HCT116 (cell line): Measurements from ENCODE around the gene PAQR3. TPM values are rescaled to one million over a fixed set of nuclear protein-coding genes. Genes with fewer than 3 reads are reported as not detected.

ENCODE experiments used
- ATAC-seq: fragments of 200-7000 bp; cut with Tn5 transposase; 2 replicates; pipeline ENCODE4 v1.9.1; 2020; ENCODE audit warnings: mild to moderate bottlenecking, moderate library complexity
- BruUV-seq: library from RNA; stranded (reverse); fragments of 400-500 nt; replicated peaks from 2 replicates; lab custom pipeline; 2021; lab: Mats Ljungman, UMichigan
- CTCF ChIA-PET: fragments of 300-600 bp; sonication (Branson Sonifier 250); formaldehyde crosslinking; loops from one replicate; lab custom pipeline; 2021; ENCODE audit warnings: antibody characterized with exemption; lab: Charles Lee
- POLR2A ChIA-PET: fragments of 300-600, 350-600 bp; sonication (Branson Sonifier 250); formaldehyde crosslinking; loops from one replicate; lab custom pipeline; 2021; ENCODE audit warnings: antibody characterized with exemption; lab: Charles Lee
- RAD21 ChIA-PET, 2 experiments: fragments of 300-600 bp; sonication (Branson Sonifier 250); formaldehyde crosslinking; loops; one replicate each; lab custom pipeline; 2023; ENCODE audit warnings: low total read pairs in 2 of 2; ENCODE audit not compliant: uncharacterized antibody in 2 of 2, unreplicated experiment in 2 of 2, low non-redundant PET in 1 of 2; lab: Charles Lee
- DNase-seq: peaks from one replicate; pipeline ENCODE4 v3.0.0-alpha.2; 2010; ENCODE audit warnings: low read depth, low spot score
- H2AFZ ChIP-seq: fragments of 200-600 bp; shearing (Covaris generic), sonication (generic); 2 replicates; pipeline ENCODE4 v1.6.1; 2017; ENCODE audit warnings: low read depth, mixed run types, mixed read lengths, antibody characterized with exemption, low read length; ENCODE audit not compliant: poor library complexity, severe bottlenecking
- H3K27ac ChIP-seq: 2 replicates; pipeline ENCODE4 v1.5.1; 2012; ENCODE audit warnings: low read depth, low read length
- H3K27me3 ChIP-seq: fragments of 200-600 bp; sonication (generic); 2 replicates; pipeline ENCODE4 v1.6.1; 2016; ENCODE audit warnings: mixed run types, low read length, mixed read lengths; ENCODE audit not compliant: insufficient read depth
- H3K36me3 ChIP-seq, 2 experiments: fragments of 200-500 bp in 1 of 2; fragments of 200-600 bp in 1 of 2; sonication (Bioruptor generic) in 1 of 2; sonication (generic) in 1 of 2; 2 replicates each; pipeline versions ENCODE4 v1.5.1 to v1.6.1; 2014 to 2016; ENCODE audit warnings: low read length in 2 of 2, inconsistent platforms in 1 of 2, mixed read lengths in 1 of 2, mixed run types in 1 of 2; ENCODE audit not compliant: insufficient read depth in 2 of 2, control insufficient read depth in 1 of 2
- H3K4me1 ChIP-seq, 2 experiments: fragments of 200-600 bp in 1 of 2; sonication (generic) in 1 of 2; 2 replicates each; pipeline versions ENCODE4 v1.5.1 to v1.6.1; 2012 to 2017; ENCODE audit warnings: low read length in 2 of 2, inconsistent platforms in 1 of 2, mild to moderate bottlenecking in 1 of 2, mixed read lengths in 1 of 2, mixed run types in 1 of 2, moderate library complexity in 1 of 2; ENCODE audit not compliant: insufficient read depth in 2 of 2, control insufficient read depth in 1 of 2
- H3K4me2 ChIP-seq: fragments of 200-600 bp; sonication (generic); 2 replicates; pipeline ENCODE4 v1.6.1; 2017; ENCODE audit warnings: mixed run types, low read length, mixed read lengths
- H3K4me3 ChIP-seq, 2 experiments: fragments of 200-600 bp in 1 of 2; sonication (generic) in 1 of 2; replicated peaks in 1 of 2; 2 replicates each; pipeline ENCODE4 v1.5.1; 2011 to 2016; ENCODE audit warnings: low read length in 2 of 2, control low read depth in 1 of 2, low read depth in 1 of 2, mild to moderate bottlenecking in 1 of 2, mixed read lengths in 1 of 2, mixed run types in 1 of 2
- H3K79me2 ChIP-seq: fragments of 200-600 bp; sonication (generic); 2 replicates; pipeline ENCODE4 v1.6.1; 2017; ENCODE audit warnings: mild to moderate bottlenecking, mixed run types, low read length, moderate library complexity, mixed read lengths; ENCODE audit not compliant: insufficient read depth
- H3K9ac ChIP-seq: fragments of 200-600 bp; sonication (generic); 2 replicates; pipeline ENCODE4 v1.6.1; 2016; ENCODE audit warnings: low read length, mixed read lengths
- H3K9me2 ChIP-seq: fragments of 200-600 bp; sonication (generic), shearing (Covaris generic); 2 replicates; pipeline ENCODE4 v1.6.1; 2017; ENCODE audit warnings: mixed run types, mild to moderate bottlenecking, moderate library complexity; ENCODE audit not compliant: insufficient read depth
- H3K9me3 ChIP-seq, 2 experiments: fragments of 200-500 bp in 1 of 2; fragments of 200-600 bp in 1 of 2; sonication (Bioruptor generic) in 1 of 2; sonication (generic) in 1 of 2; 2 replicates each; pipeline ENCODE4 v1.6.1; 2014 to 2017; ENCODE audit warnings: low read length in 2 of 2, mixed read lengths in 2 of 2, inconsistent platforms in 1 of 2, low read depth in 1 of 2, mild to moderate bottlenecking in 1 of 2, mixed run types in 1 of 2, moderate library complexity in 1 of 2; ENCODE audit not compliant: control insufficient read depth in 1 of 2, insufficient read depth in 1 of 2
- H4K20me1 ChIP-seq: fragments of 200-600 bp; sonication (generic), shearing (Covaris generic); 2 replicates; pipeline ENCODE4 v1.6.1; 2017; ENCODE audit warnings: mixed run types, mild to moderate bottlenecking, moderate library complexity; ENCODE audit not compliant: insufficient read depth
- CBX3 ChIP-seq: IDR thresholded peaks from 2 replicates; pipeline ENCODE4 v1.6.1; 2012; ENCODE audit warnings: low read depth
- CEBPB ChIP-seq: IDR thresholded peaks from 2 replicates; pipeline ENCODE4 v1.6.1; 2012; ENCODE audit warnings: low read depth
- EGR1 ChIP-seq: IDR thresholded peaks from 2 replicates; pipeline ENCODE4 v1.6.1; 2012; ENCODE audit warnings: low read depth
- ELF1 ChIP-seq: IDR thresholded peaks from 2 replicates; pipeline ENCODE4 v1.6.1; 2012; ENCODE audit warnings: low read depth, borderline replicate concordance
- EZH2 ChIP-seq: fragments of 200-600 bp; sonication (generic); IDR thresholded peaks from 2 replicates; pipeline ENCODE4 v1.6.1; 2017; ENCODE audit warnings: antibody characterized with exemption, mixed run types
- EZH2phosphoT487 ChIP-seq: fragments of 200-600 bp; IDR thresholded peaks from 2 replicates; pipeline ENCODE4 v1.6.1; 2018; ENCODE audit warnings: antibody characterized with exemption, borderline replicate concordance
- FOSL1 ChIP-seq: IDR thresholded peaks from 2 replicates; pipeline ENCODE4 v1.6.1; 2012; ENCODE audit warnings: low read depth
- JUND ChIP-seq: IDR thresholded peaks from 2 replicates; pipeline ENCODE4 v1.6.1; 2012
- POLR2A ChIP-seq: IDR thresholded peaks from 2 replicates; pipeline ENCODE4 v1.7.0; 2011; ENCODE audit warnings: borderline replicate concordance; ENCODE audit not compliant: insufficient read depth, insufficient read length; ENCODE audit errors: extremely low read depth
- POLR2AphosphoS5 ChIP-seq: IDR thresholded peaks from 2 replicates; pipeline ENCODE4 v1.6.1; 2011; ENCODE audit warnings: mild to moderate bottlenecking, low read depth, low read length, moderate library complexity
- SIN3A ChIP-seq: IDR thresholded peaks from 2 replicates; pipeline ENCODE4 v1.6.1; 2012; ENCODE audit warnings: low read depth
- SP1 ChIP-seq: IDR thresholded peaks from 2 replicates; pipeline ENCODE4 v1.6.1; 2012; ENCODE audit warnings: low read depth
- SRF ChIP-seq: IDR thresholded peaks from 2 replicates; pipeline ENCODE4 v1.6.1; 2012; ENCODE audit warnings: low read depth
- TCF7L2 ChIP-seq: IDR thresholded peaks from 2 replicates; pipeline ENCODE4 v1.7.0; 2011; ENCODE audit warnings: borderline replicate concordance, inconsistent platforms; ENCODE audit not compliant: insufficient read depth, insufficient read length; ENCODE audit errors: extremely low read depth
- YY1 ChIP-seq: IDR thresholded peaks from 2 replicates; pipeline ENCODE4 v1.6.1; 2011; ENCODE audit warnings: low read length, low read depth, moderate library complexity, mild to moderate bottlenecking; ENCODE audit not compliant: insufficient replicate concordance; ENCODE audit errors: extremely low read depth
- ZFX ChIP-seq: fragments of 450-650 bp; IDR thresholded peaks from 2 replicates; pipeline ENCODE4 v1.6.1; 2017
- ZNF274 ChIP-seq: fragments of 200-500 bp; sonication (Bioruptor generic); IDR thresholded peaks from 2 replicates; pipeline ENCODE4 v1.6.1; 2014; ENCODE audit warnings: mild to moderate bottlenecking, low read depth, low read length, inconsistent platforms
- intact Hi-C: fragments of 100-400 bp; cut with micrococcal nuclease; formaldehyde crosslinking; loops from 2 replicates; pipeline ENCODE4 v1.10.0; 2022
- total RNA-seq: library from RNA; stranded (reverse); gene quantifications from one replicate; pipeline ENCODE4 v1.2.1, GENCODE V29; 2021; ENCODE audit not compliant: unreplicated experiment
- TF ChIP-seq, protein P1 (sequence below): IDR thresholded peaks from 2 replicates; pipeline ENCODE4 v1.6.1; 2012
- TF ChIP-seq, protein P2 (sequence below), 3 experiments: fragments of 200-600 bp in 1 of 3; sonication (generic) in 1 of 3; IDR thresholded peaks in 2 of 3; conservative IDR thresholded peaks in 1 of 3; 2 replicates each; pipeline ENCODE4 v1.5.1; 2012 to 2017; ENCODE audit warnings: low read depth in 2 of 3, low read length in 2 of 3, antibody characterized with exemption in 1 of 3, borderline replicate concordance in 1 of 3, control low read depth in 1 of 3, mild to moderate bottlenecking in 1 of 3, mixed read lengths in 1 of 3, mixed run types in 1 of 3, moderate library complexity in 1 of 3; ENCODE audit not compliant: insufficient read depth in 1 of 3
- TF ChIP-seq, protein P3 (sequence below): IDR thresholded peaks from 2 replicates; pipeline ENCODE4 v1.6.1; 2012

PAQR3 gene
- total RNA-seq, 1 experiment from 2014 or later = 32.3 TPM

DNA sequence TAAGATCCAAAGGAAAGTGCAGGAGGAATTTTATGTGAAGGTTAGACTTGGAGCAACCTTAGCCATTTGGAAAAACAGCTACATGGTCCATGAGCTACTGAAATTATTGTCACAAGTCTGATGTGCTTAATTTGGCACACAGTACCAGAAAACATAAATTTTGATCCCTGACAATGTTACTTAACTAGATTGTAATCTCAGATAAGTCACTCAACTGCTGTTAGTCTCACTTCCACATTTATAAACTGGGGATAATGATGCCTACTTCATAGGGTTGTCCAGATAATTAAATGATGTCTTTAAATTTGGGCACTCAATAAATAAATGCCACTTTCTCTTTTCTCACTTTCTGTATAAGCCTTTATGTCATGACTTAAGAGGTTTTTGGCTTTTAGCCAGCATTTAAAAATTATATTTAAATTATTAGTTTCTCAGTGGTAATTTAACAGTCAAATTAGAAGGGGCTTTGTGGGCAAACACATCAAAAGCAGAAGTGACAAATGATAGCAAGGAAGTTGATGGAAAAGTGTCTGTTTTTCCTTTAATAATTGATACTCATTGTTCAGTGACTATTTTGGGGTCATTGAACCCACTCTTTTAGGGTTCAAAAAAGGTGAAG is 58.3 kb downstream of the PAQR3 start:
- BruUV-seq = no TSS peak
- ChIA-PET CTCF (no interaction called here), RAD21 (no interaction called here), POLR2A (no interaction called here)
- H3K4me1 ChIP-seq = no peaks in the 10 kb centered on the region
- H3K4me3 ChIP-seq = no peak overlapping the region
- H3K9ac ChIP-seq = no peak overlapping the region
- no peaks in the 10 kb centered on the region for H3K9me2 ChIP-seq
- H2AFZ ChIP-seq = no peak overlapping the region
- intact Hi-C loops = no loop called here
- no peaks in the 10 kb centered on the region for H3K79me2 ChIP-seq
- DNase-seq = no peak
- H3K9me3 ChIP-seq = no peaks in the 10 kb centered on the region
- no peak overlapping the region for H3K4me2 ChIP-seq
- ATAC-seq = no peak
- no peak for TF ChIP-seq ELF1
- no peak for TF ChIP-seq JUND
- no peak for TF ChIP-seq FOSL1
- no peak for TF ChIP-seq SRF
- no peak for TF ChIP-seq EGR1
- TF ChIP-seq, protein P1, sequence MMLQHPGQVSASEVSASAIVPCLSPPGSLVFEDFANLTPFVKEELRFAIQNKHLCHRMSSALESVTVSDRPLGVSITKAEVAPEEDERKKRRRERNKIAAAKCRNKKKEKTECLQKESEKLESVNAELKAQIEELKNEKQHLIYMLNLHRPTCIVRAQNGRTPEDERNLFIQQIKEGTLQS = no peak
- no peak for TF ChIP-seq CBX3
- TF ChIP-seq CEBPB = no peak
- TF ChIP-seq ZNF274 = no peak
- TF ChIP-seq, protein P2, sequence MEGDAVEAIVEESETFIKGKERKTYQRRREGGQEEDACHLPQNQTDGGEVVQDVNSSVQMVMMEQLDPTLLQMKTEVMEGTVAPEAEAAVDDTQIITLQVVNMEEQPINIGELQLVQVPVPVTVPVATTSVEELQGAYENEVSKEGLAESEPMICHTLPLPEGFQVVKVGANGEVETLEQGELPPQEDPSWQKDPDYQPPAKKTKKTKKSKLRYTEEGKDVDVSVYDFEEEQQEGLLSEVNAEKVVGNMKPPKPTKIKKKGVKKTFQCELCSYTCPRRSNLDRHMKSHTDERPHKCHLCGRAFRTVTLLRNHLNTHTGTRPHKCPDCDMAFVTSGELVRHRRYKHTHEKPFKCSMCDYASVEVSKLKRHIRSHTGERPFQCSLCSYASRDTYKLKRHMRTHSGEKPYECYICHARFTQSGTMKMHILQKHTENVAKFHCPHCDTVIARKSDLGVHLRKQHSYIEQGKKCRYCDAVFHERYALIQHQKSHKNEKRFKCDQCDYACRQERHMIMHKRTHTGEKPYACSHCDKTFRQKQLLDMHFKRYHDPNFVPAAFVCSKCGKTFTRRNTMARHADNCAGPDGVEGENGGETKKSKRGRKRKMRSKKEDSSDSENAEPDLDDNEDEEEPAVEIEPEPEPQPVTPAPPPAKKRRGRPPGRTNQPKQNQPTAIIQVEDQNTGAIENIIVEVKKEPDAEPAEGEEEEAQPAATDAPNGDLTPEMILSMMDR (IDR thresholded peaks at IDR 0.05 in 2 of 3, conservative IDR thresholded peaks at IDR 0.05 in 1 of 3; ENCODE audit: borderline replicate concordance in 1 of 3, insufficient read depth in 1 of 3, low read depth in 2 of 3, low read length in 2 of 3) = no peak
- TF ChIP-seq POLR2A = no peak
- no peak for TF ChIP-seq SP1
- no peak for TF ChIP-seq EZH2phosphoT487
- TF ChIP-seq ZFX = no peak
- no peak for TF ChIP-seq YY1
- TF ChIP-seq EZH2 = no peak
- TF ChIP-seq SIN3A = no peak
- no peak for TF ChIP-seq POLR2AphosphoS5
- TF ChIP-seq TCF7L2 = no peak
- TF ChIP-seq, protein P3, sequence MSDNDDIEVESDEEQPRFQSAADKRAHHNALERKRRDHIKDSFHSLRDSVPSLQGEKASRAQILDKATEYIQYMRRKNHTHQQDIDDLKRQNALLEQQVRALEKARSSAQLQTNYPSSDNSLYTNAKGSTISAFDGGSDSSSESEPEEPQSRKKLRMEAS = no peak
- H3K36me3 ChIP-seq = no peaks in the 10 kb centered on the region
- H4K20me1 ChIP-seq = no peaks in the 10 kb centered on the region
- no peak overlapping the region for H3K27ac ChIP-seq
- H3K27me3 ChIP-seq = no peaks in the 10 kb centered on the region
